Keratinocyte (primary cell): ENCODE data around the gene LGR4. TPM values are rescaled to one million over a fixed set of nuclear protein-coding genes. Genes with fewer than 3 reads are reported as not detected.

ENCODE experiments used
- DNase-seq: peaks from one replicate; pipeline ENCODE4 v3.0.0-alpha.2; 2011; ENCODE audit warnings: low read depth, missing footprints, low spot score
- FAIRE-seq: peaks from 2 replicates; lab custom pipeline; 2011; peaks lifted over from hg19 to GRCh38; lab: Jason Lieb, UNC
- H2AFZ ChIP-seq: 2 replicates; pipeline ENCODE4 v1.6.0; 2012; ENCODE audit warnings: low read length, control low read depth, inconsistent platforms; ENCODE audit not compliant: control insufficient read depth
- H3K27ac ChIP-seq: 2 replicates; pipeline ENCODE4 v1.5.1; 2011; ENCODE audit warnings: low read length; ENCODE audit not compliant: control insufficient read depth, insufficient read depth
- H3K27me3 ChIP-seq: 3 replicates; pipeline ENCODE4 v1.6.0; 2011; ENCODE audit warnings: low read length; ENCODE audit not compliant: control insufficient read depth, insufficient read depth; ENCODE audit errors: extremely low read depth
- H3K36me3 ChIP-seq, 2 experiments: 2 replicates in 1 of 2; 3 replicates in 1 of 2; pipeline ENCODE4 v1.5.1; 2011; ENCODE audit warnings: low read length in 2 of 2, mild to moderate bottlenecking in 1 of 2; ENCODE audit not compliant: control insufficient read depth in 2 of 2, insufficient read depth in 2 of 2; ENCODE audit errors: extremely low read depth in 1 of 2
- H3K4me1 ChIP-seq: 3 replicates; pipeline ENCODE4 v1.5.1; 2011; ENCODE audit warnings: low read length; ENCODE audit not compliant: control insufficient read depth, insufficient read depth; ENCODE audit errors: extremely low read depth
- H3K4me2 ChIP-seq: 3 replicates; pipeline ENCODE4 v1.6.0; 2011; ENCODE audit warnings: low read depth, low read length; ENCODE audit not compliant: control insufficient read depth, insufficient read depth; ENCODE audit errors: extremely low read depth
- H3K4me3 ChIP-seq, 3 experiments: fragments of 200-600 bp in 1 of 3; sonication (generic) in 1 of 3; 2 replicates in 2 of 3; 3 replicates in 1 of 3; pipeline ENCODE4 v1.5.1; 2011 to 2016; ENCODE audit warnings: low read length in 3 of 3, mild to moderate bottlenecking in 3 of 3, control low read depth in 2 of 3, inconsistent platforms in 1 of 3, low read depth in 1 of 3, mixed read lengths in 1 of 3, mixed run types in 1 of 3, moderate library complexity in 1 of 3; ENCODE audit not compliant: control insufficient read depth in 2 of 3, insufficient read depth in 2 of 3; ENCODE audit errors: extremely low read depth in 1 of 3
- H3K79me2 ChIP-seq: 2 replicates; pipeline ENCODE4 v1.6.0; 2012; ENCODE audit warnings: low read length; ENCODE audit not compliant: control insufficient read depth, insufficient read depth
- H3K9ac ChIP-seq: 3 replicates; pipeline ENCODE4 v1.6.0; 2011; ENCODE audit warnings: low read length; ENCODE audit not compliant: control insufficient read depth, insufficient read depth; ENCODE audit errors: extremely low read depth
- H3K9me1 ChIP-seq: 3 replicates; pipeline ENCODE4 v1.6.0; 2011; ENCODE audit warnings: low read length; ENCODE audit not compliant: control insufficient read depth, insufficient read depth; ENCODE audit errors: extremely low read depth
- H3K9me3 ChIP-seq: 2 replicates; pipeline ENCODE4 v1.5.1; 2012; ENCODE audit warnings: low read depth, low read length; ENCODE audit not compliant: control insufficient read depth
- H4K20me1 ChIP-seq: 3 replicates; pipeline ENCODE4 v1.6.0; 2011; ENCODE audit warnings: low read length; ENCODE audit not compliant: control insufficient read depth, insufficient read depth; ENCODE audit errors: extremely low read depth
- EZH2 ChIP-seq: IDR thresholded peaks from one replicate; pipeline ENCODE4 v1.6.1; 2012; ENCODE audit warnings: inconsistent platforms, mild to moderate bottlenecking, low read length, moderate library complexity
- dilution Hi-C: fragments of 300-500 bp; cut with MboI; formaldehyde crosslinking; loops from one replicate; pipeline ENCODE4 v1.7.0; 2020; ENCODE audit warnings: low sequenced_read_pairs; ENCODE audit not compliant: extremely low pct_ligation_motif_present
- polyA plus RNA-seq, 5 experiments: library from polyadenylated mRNA; depleted of rRNA in 3 of 5; stranded (reverse) in 3 of 5; stranded (forward) in 1 of 5; unstranded in 1 of 5; fragments of >200 nt; gene quantifications; 1 replicate in 1 of 5; 2 replicates in 3 of 5; 3 replicates in 1 of 5; pipeline versions ENCODE4 v1.2.1 to v1.2.3, GENCODE V29; 2011 to 2012; ENCODE audit warnings: missing spikeins in 2 of 5, low read depth in 1 of 5, low replicate concordance in 1 of 5
- TF ChIP-seq, protein P1 (sequence below), 3 experiments: IDR thresholded peaks in 1 of 3; conservative IDR thresholded peaks in 1 of 3; optimal IDR thresholded peaks in 1 of 3; 2 replicates in 2 of 3; 3 replicates in 1 of 3; pipeline versions ENCODE3 to v1.5.1; 2011; ENCODE audit warnings: low read length in 3 of 3, mild to moderate bottlenecking in 3 of 3, moderate library complexity in 2 of 3, control low read depth in 1 of 3, inconsistent platforms in 1 of 3; ENCODE audit not compliant: insufficient read depth in 2 of 3; ENCODE audit errors: extremely low read depth in 1 of 3

The LGR4 gene
- polyA plus RNA-seq, 1 donor (not counting 4 experiments of a cell fraction or from before 2014, with no cell fraction given) = 49.7 TPM

DNA sequence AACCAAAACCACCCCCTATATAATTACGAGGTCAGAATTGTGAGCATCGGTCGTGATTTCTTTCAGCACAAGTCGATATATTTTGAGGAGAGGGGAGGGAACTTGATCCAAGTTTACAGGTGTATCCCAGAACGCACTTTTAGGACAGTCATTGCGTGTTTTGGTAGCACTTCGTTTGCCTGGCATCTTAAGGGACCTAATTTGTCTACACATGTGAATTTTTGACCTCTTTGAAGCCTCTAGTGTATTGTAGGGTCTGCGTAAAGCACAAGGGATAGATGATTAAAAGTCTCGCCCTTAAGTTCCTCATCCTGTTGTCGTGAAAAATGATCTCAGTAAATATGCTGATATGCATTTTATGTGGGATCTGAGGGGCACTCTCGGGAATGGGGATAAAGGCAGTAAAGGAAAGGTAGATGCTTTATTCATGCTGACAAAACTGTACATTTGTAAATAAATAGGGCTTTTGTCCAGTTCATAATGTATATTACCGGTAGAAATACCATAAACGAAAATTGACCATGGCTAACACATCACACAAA lies 108.9 kb downstream of the LGR4 start:
- Histone ChIP-seq H3K9ac (peak overlapping the region; percentile 82), H3K4me1 (peaks cover 16% of the 10 kb centered on the region), H2AFZ (peak overlapping the region; percentile 88), H3K27me3 (no peaks in the 10 kb centered on the region), H3K9me1 (no peaks in the 10 kb centered on the region), H3K9me3 (no peaks in the 10 kb centered on the region), H3K79me2 (no peaks in the 10 kb centered on the region), H3K4me3 (peak overlapping the region; percentile 54 to 82 (median 76)), H3K4me2 (peak overlapping the region; percentile 100), H4K20me1 (no peaks in the 10 kb centered on the region), H3K27ac (peak overlapping the region; percentile 75), H3K36me3 (peaks cover 0 to 8% of the 10 kb centered on the region in 2 experiments)
- FAIRE-seq (no peak), DNase-seq (no peak)
- dilution Hi-C loops = no loop called here
- TF ChIP-seq EZH2 = no peak
- TF ChIP-seq, protein P1, sequence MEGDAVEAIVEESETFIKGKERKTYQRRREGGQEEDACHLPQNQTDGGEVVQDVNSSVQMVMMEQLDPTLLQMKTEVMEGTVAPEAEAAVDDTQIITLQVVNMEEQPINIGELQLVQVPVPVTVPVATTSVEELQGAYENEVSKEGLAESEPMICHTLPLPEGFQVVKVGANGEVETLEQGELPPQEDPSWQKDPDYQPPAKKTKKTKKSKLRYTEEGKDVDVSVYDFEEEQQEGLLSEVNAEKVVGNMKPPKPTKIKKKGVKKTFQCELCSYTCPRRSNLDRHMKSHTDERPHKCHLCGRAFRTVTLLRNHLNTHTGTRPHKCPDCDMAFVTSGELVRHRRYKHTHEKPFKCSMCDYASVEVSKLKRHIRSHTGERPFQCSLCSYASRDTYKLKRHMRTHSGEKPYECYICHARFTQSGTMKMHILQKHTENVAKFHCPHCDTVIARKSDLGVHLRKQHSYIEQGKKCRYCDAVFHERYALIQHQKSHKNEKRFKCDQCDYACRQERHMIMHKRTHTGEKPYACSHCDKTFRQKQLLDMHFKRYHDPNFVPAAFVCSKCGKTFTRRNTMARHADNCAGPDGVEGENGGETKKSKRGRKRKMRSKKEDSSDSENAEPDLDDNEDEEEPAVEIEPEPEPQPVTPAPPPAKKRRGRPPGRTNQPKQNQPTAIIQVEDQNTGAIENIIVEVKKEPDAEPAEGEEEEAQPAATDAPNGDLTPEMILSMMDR (optimal IDR thresholded peaks at IDR 0.05 in 1 of 3, IDR thresholded peaks at IDR 0.05 in 1 of 3, conservative IDR thresholded peaks at IDR 0.05 in 1 of 3; ENCODE audit: extremely low read depth in 1 of 3, insufficient read depth in 2 of 3, low read length in 3 of 3) = no peak

DNA sequence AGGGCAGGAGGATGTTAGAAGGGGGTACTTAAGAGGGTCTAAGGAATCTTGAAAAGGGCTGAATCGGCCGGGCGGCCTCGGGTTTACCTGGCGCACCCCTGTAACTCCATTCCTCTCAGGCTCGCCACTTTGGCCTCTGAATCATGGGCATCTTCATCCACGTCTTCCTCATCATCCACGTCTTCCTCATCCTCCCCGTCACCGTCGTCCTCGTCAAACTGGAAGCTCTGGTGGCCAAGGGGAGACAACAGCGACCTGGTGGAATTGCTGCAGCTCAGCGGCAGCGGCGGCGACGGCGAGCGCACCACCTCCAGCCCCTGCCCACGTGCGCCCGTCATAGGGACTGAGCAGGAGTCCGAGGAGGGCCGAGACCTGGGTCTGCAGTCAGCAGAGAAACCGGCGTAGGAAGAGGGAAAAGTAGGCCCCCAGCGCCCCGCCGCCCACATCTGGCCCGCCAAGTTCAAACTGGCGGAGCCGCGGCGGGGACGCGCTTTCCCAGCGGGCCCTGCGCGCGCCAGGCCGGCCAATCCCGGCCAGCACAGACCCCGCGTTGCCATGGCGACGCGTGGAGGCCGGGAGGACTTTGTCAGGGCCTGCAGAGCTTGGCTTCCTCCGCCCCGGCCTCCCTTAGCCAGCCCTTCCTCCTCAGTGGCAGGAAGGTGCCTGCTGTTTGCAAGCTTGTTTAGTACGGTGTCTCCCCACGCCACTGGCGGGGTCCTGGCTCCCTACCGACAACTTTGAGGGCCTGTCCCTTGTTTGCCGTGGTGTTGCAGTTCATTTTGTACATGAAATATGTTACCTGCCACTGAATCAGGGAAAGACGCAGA lies 109.6 kb downstream of the LGR4 start, which contains the start of gene CCDC34:
Gene CCDC34, minus strand, starts transcription at position 467 of the 827 bp plus-strand sequence. Its CDS starts 21 bp downstream, at position 446.
- Histone ChIP-seq H3K27me3 (no peaks in the 10 kb centered on the region), H4K20me1 (no peaks in the 10 kb centered on the region), H3K9me1 (no peaks in the 10 kb centered on the region), H3K4me1 (peaks cover 16% of the 10 kb centered on the region), H3K36me3 (peaks cover 0 to 4% of the 10 kb centered on the region in 2 experiments), H3K27ac (peak within 1 kb of the TSS; percentile 75), H3K79me2 (no peaks in the 10 kb centered on the region), H3K4me2 (peak within 1 kb of the TSS; percentile 100), H3K9ac (peak within 1 kb of the TSS; percentile 82), H2AFZ (peak within 1 kb of the TSS; percentile 96), H3K9me3 (no peaks in the 10 kb centered on the region), H3K4me3 (peak within 1 kb of the TSS; percentile 54 to 82 (median 76))
- DNase-seq = peak; percentile 50
- dilution Hi-C loops = no loop called here
- peak; percentile 13 for FAIRE-seq
- no peak for TF ChIP-seq EZH2
- TF ChIP-seq, protein P1 (optimal IDR thresholded peaks at IDR 0.05 in 1 of 3, IDR thresholded peaks at IDR 0.05 in 1 of 3, conservative IDR thresholded peaks at IDR 0.05 in 1 of 3; ENCODE audit: extremely low read depth in 1 of 3, insufficient read depth in 2 of 3, low read length in 3 of 3) = no peak
